8988T (cell line): ENCODE results near the gene TMEM258.

Experiments
- DNase-seq: peaks from one replicate; pipeline ENCODE4 v3.0.0; 2011

The TMEM258 gene

GRCh38 chr11:61792310-61793082 lies at the start of gene TMEM258, which contains the start of gene FEN1:
Gene TMEM258 (minus strand): TSS chr11:61792599. CDS start chr11:61792558, 41 bp downstream.
Gene FEN1 (plus strand): TSS chr11:61792911. CDS start chr11:61795362, 2,451 bp downstream.
- peak; percentile 94 for DNase-seq

DNA sequence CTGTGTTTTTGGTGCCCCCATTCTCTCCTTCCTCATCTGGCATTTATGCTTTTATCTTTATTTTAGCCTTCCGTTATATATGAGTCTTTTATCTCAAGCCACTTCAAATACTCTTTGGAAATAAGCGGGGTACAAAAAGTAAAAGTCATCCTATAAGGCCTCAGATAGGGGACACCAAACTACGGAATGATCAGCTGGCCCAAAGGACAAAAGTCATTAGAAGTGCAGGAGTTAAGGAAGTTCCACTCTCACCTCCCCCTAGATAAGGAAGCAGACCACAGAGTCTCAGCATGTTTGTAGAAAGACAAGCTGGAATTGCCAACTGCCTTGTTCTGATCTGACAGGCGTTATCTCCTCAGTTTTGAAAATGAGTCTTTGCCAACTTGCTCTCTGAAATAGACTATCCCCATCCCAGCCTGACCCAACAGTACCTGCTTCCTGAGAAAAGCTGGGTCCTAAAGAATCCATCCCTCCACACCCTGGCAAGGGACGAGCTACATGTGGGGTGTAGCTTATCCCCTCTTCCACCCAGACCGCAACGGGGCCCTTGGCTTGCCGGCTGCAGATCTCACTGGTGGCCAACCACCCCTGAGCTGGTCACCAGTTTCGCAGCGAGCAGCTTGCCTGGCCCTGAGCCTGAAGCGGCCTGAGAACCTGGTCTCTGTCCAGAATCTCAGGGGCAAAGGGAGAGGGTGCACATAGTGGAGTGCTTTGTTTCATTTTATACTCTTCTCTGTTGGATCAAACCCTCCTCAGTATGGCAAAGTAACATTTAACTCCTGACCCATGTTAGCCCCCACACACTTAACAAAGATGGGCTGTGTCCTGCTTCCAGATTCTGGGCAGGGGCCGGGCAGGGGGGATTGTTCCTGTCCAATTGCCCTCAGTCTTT lies 49.5 kb upstream of the TMEM258 start:
- no peak for DNase-seq

- DNase-seq: no peak
These were observed 48.0 kb upstream of the TMEM258 start for GRCh38 chr11:61840371-61840770.

- DNase-seq: no peak
These were observed 47.3 kb upstream of the TMEM258 start for GRCh38 chr11:61839742-61840141.

GRCh38 chr11:61838921-61839320 lies 46.5 kb upstream of the TMEM258 start:
- no peak for DNase-seq

DNA sequence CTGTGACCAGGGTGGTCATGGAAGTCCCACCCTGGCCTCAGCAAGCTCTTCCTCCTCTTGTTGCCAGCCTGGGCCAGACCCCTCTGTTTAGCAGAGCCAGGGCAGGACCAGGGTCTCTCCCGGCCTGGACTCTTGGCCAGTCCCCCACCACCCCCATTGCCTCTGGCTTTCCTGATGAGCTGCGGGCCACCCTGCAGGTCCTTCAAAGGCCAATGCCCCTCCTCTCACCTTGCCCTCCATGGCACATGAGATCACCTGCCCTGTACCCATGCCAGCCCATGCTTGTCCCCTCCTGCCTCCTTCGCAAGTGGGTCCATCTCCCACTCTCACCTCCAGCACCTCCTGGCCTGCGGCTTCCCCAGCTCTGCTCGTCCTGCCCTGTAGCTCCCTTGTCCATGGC lies 46.1 kb upstream of the TMEM258 start:
- DNase-seq: no peak

- DNase-seq: no peak
These were observed 45.1 kb upstream of the TMEM258 start for GRCh38 chr11:61837411-61838005.

- no peak for DNase-seq
These were observed 43.8 kb upstream of the TMEM258 start for GRCh38 chr11:61836193-61836592.

DNA sequence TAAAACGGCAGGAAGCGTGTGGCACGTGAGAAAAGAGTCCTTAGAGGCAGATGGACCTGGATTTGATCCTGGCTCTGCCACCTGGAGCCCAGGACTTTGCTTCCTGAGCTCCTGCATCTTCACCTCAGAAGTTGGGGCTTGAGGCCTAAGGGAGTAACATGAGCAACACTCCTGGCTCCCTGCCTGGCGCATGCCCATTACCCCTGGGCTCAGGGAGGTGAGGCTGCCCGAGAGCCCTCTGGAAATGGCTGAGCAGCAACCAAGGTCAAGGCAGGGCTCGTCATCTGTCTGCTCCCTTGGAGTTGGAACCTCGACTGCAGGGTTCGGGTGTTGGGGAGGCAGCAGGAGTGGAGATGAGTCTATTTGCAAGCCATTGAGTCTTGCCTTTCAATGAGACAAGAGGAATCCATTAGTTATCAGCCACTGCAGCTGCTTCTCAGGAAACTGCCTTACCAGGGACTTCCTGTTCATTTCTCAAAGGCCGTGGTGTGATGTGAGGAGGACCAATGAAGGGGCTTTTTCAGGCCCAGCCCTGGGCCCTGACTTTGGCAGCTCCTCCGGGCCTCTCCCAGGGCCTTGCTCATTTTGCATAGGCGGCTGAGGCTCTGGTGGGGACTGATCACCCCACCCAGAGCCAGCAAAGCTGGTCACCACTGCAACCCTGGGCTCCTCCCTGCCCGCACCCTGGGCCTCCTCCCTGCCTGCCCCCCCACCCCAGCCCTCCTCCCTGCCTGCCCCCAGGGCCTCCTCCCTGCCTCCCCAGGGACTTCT lies 42.1 kb upstream of the TMEM258 start:
- no peak for DNase-seq

- no peak for DNase-seq
These were observed 41.5 kb upstream of the TMEM258 start for GRCh38 chr11:61833926-61834277.

GRCh38 chr11:61833471-61833870 lies 41.1 kb upstream of the TMEM258 start:
- no peak for DNase-seq

DNA sequence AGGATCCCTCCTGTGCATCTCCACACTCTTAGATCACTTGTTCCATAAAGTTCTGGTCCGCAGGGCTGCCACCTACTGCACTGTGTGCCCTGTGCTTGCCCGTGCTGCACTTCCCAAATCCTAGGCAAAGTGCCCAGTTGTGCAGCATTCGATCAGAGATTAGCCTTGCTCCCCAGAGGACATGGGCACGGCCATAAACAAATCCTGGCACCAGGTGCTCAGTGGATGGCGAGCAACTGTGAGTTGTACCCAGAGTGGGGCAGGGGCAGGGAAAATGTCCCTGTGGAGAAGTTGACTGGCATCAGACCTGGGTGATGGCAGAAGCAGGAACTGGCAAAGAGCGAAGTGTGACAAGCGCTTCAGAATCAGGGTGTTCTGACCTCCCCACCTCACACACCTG lies 40.4 kb upstream of the TMEM258 start:
- no peak for DNase-seq

- no peak for DNase-seq
These were observed 39.8 kb upstream of the TMEM258 start for GRCh38 chr11:61832207-61832606.

GRCh38 chr11:61830237-61831105 lies 38.1 kb upstream of the TMEM258 start:
- no peak for DNase-seq

DNA sequence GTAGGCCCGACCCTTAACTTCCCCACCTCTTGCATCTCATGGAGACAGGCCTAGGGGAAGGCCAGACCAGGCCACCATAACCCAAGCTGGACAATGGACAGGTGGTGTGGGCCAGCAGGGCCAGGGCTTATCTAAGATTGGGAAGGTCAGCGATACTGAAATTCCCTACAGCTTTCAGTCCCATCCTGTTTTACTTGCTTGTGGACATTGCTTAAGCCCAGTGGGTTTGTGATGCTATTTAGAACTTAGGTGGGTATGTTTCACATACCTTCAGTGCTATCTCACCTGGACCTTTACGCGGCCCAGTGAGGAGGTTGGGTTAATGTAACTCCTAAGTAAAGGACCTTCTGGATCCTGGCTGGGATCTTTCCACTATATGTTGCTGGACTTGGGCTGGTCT lies 37.4 kb upstream of the TMEM258 start:
- no peak for DNase-seq

DNA sequence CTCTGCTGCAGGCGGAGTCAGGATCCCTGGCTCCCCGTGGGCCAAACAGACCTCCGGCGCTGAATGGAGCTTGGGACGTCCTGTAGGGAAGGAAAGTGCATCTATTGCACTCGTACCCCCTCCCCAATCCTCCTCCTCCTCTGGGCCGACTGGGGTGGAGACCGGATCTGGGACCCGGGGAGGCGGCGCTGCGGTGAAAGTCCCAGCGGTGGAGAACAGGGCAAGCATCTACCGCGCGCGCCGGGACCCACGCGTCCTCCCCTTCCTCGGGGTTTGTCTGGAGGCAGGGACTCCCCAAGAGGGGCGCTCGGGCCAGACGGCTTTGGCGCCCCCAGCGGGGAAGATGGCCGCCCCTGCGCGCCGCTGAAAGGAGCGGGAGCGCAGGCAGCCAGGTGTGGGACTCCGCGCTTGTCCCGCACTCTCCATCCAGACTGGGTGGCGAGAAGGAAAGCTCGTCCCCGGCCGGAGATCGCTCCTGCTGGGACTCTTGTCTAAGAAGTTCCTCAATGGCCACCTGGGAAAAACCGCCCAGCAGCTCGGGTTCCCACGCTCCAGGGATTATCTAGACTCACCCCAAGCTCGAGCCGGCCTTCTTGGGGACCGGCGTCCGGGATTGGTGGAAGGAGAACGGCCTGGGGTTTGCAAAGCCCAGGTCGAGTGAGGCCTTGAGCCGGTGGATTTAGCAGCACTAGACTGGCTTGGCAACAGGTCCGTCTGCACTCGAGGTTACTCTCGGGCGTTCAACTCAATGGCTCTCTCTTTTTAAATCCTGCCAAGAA lies 36.4 kb upstream of the TMEM258 start:
- DNase-seq: no peak

DNA sequence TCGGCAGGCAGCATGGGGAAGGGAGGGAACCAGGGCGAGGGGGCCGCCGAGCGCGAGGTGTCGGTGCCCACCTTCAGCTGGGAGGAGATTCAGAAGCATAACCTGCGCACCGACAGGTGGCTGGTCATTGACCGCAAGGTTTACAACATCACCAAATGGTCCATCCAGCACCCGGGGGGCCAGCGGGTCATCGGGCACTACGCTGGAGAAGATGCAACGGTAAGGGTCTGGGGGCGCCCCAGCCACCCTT lies 35.9 kb upstream of the TMEM258 start:
- DNase-seq: no peak

- no peak for DNase-seq
These were observed 35.4 kb upstream of the TMEM258 start, which contains the start of gene FADS2 for GRCh38 chr11:61827571-61828378. Gene FADS2 (plus strand): TSS chr11:61828300. CDS start chr11:61828391, 91 bp downstream.

- no peak for DNase-seq
These were observed 34.7 kb upstream of the TMEM258 start for GRCh38 chr11:61826930-61827570.

- no peak for DNase-seq
These were observed 27.8 kb upstream of the TMEM258 start for GRCh38 chr11:61820174-61820573.
